ENCODE measurements around the gene RAI1. TPM values are rescaled to one million over a fixed set of nuclear protein-coding genes. Genes with fewer than 3 reads are reported as not detected.

Gene RAI1
- total RNA-seq, 1 donor from 2014 or later: 38.1 TPM

DNA sequence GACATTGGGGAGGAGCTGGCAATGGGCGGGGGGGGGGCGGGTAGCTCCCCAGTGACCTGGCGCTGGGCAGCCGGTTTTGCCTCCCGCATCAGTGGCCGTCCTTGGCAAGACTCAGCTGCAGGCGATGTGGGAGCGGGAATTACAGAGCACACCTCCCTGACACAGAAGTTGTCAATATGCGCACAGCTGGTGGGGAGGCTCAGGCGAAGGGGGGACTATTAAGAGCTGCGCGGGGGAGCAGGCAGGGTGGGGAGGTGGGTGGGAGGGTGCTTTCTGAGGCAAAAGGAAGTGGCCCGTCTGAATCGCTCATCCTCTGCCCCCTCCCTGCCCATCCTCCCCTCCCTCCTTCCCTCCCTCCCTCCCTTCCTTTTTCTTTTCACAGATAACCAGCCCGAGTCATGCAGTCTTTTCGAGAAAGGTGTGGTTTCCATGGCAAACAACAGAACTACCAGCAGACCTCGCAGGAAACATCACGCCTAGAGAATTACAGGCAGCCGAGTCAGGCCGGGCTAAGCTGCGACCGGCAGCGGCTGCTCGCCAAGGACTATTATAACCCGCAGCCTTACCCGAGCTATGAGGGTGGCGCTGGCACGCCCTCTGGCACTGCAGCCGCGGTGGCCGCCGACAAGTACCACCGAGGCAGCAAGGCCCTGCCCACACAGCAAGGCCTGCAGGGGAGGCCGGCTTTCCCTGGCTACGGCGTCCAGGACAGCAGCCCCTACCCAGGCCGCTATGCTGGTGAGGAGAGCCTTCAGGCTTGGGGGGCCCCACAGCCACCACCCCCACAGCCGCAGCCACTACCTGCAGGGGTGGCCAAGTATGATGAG lies 111.5 kb downstream of the RAI1 start:
- no peak for DNase-seq
- H3K27ac ChIP-seq: no peak overlapping the region

DNA sequence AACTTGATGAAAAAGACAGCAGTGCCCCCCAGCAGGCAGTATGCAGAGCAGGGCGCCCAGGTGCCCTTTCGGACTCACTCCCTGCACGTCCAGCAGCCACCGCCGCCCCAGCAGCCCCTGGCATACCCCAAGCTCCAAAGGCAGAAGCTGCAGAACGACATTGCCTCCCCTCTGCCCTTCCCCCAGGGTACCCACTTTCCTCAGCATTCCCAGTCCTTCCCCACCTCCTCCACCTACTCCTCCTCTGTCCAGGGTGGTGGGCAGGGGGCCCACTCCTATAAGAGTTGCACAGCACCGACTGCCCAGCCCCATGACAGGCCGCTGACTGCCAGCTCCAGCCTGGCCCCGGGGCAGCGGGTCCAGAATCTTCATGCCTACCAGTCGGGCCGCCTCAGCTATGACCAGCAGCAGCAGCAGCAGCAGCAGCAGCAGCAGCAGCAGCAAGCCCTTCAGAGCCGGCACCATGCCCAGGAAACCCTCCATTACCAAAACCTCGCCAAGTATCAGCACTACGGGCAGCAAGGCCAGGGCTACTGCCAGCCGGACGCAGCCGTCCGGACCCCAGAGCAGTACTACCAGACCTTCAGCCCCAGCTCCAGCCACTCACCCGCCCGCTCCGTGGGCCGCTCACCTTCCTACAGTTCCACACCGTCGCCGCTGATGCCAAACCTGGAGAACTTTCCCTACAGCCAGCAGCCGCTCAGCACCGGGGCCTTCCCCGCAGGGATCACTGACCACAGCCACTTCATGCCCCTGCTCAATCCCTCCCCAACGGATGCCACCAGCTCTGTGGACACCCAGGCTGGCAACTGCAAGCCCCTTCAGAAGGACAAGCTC lies 112.3 kb downstream of the RAI1 start:
- intact Hi-C loops (cut with DNase I): no loop called here
- TF ChIP-seq CTCF (IDR thresholded peaks at IDR 0.05): no peak
- H3K27ac ChIP-seq: no peak overlapping the region
- no peak for DNase-seq
- H3K27me3 ChIP-seq: no peaks in the 10 kb centered on the region
- no peaks in the 10 kb centered on the region for H3K9me3 ChIP-seq
- peaks cover 13% of the 10 kb centered on the region for H3K4me1 ChIP-seq
- H3K36me3 ChIP-seq: peaks cover 51% of the 10 kb centered on the region
- ATAC-seq: no peak
- no peak overlapping the region for H3K4me3 ChIP-seq

More for the DNA sequence above, 111.5 kb downstream of the RAI1 start:
- Histone ChIP-seq H3K36me3 (peaks cover 43% of the 10 kb centered on the region), H3K4me3 (no peak overlapping the region), H3K27me3 (no peaks in the 10 kb centered on the region), H3K9me3 (no peaks in the 10 kb centered on the region), H3K4me1 (peaks cover 13% of the 10 kb centered on the region)
- ATAC-seq: no peak
- no peak for TF ChIP-seq CTCF (IDR thresholded peaks at IDR 0.05)
- intact Hi-C loops (cut with DNase I): no loop called here

GRCh38 chr17:17794382-17794781 lies 113.1 kb downstream of the RAI1 start:
- Histone ChIP-seq H3K27me3 (no peaks in the 10 kb centered on the region), H3K9me3 (no peaks in the 10 kb centered on the region), H3K36me3 (peaks cover 52% of the 10 kb centered on the region), H3K27ac (no peak overlapping the region), H3K4me3 (no peak overlapping the region), H3K4me1 (peaks cover 13% of the 10 kb centered on the region)
- intact Hi-C loops (cut with DNase I): no loop called here
- TF ChIP-seq CTCF (IDR thresholded peaks at IDR 0.05): no peak
- no peak for ATAC-seq
- no peak for DNase-seq

- H3K27me3 ChIP-seq: no peaks in the 10 kb centered on the region
- intact Hi-C loops (cut with DNase I): no loop called here
- no peak for ATAC-seq
- no peak for DNase-seq
- H3K36me3 ChIP-seq: peaks cover 52% of the 10 kb centered on the region
- no peaks in the 10 kb centered on the region for H3K9me3 ChIP-seq
- no peak for TF ChIP-seq CTCF (IDR thresholded peaks at IDR 0.05)
- no peak overlapping the region for H3K27ac ChIP-seq
- peaks cover 13% of the 10 kb centered on the region for H3K4me1 ChIP-seq
- H3K4me3 ChIP-seq: no peak overlapping the region
These were observed 114.0 kb downstream of the RAI1 start for GRCh38 chr17:17795296-17795695.

- Histone ChIP-seq H3K4me1 (peaks cover 13% of the 10 kb centered on the region), H3K36me3 (peaks cover 52% of the 10 kb centered on the region), H3K27ac (no peak overlapping the region), H3K27me3 (no peaks in the 10 kb centered on the region), H3K9me3 (no peaks in the 10 kb centered on the region), H3K4me3 (no peak overlapping the region)
- no peak for DNase-seq
- ATAC-seq: no peak
- intact Hi-C loops (cut with DNase I): no loop called here
- TF ChIP-seq CTCF (IDR thresholded peaks at IDR 0.05): no peak
These were observed 114.9 kb downstream of the RAI1 start for GRCh38 chr17:17795946-17796786.
